ENCODE data around the gene NUBPL.

DNA sequence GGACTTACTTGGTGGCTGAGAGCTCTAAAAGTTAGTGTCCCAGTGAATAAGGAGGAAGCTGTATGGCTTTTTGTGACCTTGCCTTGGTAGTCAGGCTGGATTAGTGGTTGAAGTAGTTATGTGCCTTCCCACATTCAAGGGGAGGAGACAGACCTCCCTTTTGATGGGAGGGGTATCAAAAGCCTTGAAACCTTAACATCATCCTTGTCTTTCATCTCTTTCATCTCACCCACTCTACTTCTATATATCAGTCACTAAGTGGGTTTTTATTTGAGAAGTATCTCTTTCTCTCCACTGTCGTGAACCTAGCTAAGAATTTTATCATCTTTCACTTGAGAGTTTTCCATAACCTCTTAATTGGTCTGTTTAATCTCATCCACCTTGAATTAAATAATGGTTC lies 15.7 kb downstream of the NUBPL start:
- TF ChIP-seq, protein P1, sequence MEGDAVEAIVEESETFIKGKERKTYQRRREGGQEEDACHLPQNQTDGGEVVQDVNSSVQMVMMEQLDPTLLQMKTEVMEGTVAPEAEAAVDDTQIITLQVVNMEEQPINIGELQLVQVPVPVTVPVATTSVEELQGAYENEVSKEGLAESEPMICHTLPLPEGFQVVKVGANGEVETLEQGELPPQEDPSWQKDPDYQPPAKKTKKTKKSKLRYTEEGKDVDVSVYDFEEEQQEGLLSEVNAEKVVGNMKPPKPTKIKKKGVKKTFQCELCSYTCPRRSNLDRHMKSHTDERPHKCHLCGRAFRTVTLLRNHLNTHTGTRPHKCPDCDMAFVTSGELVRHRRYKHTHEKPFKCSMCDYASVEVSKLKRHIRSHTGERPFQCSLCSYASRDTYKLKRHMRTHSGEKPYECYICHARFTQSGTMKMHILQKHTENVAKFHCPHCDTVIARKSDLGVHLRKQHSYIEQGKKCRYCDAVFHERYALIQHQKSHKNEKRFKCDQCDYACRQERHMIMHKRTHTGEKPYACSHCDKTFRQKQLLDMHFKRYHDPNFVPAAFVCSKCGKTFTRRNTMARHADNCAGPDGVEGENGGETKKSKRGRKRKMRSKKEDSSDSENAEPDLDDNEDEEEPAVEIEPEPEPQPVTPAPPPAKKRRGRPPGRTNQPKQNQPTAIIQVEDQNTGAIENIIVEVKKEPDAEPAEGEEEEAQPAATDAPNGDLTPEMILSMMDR (IDR thresholded peaks at IDR 0.05; ENCODE audit: low read length), result no peak
- TF ChIP-seq EZH2 (optimal IDR thresholded peaks at IDR 0.05; ENCODE audit: low read depth, low read length), result no peak

Measured in MM.1S (cell line).